IMR-90 (cell line): ENCODE measurements around the gene CIDEC. TPM values are rescaled to one million over a fixed set of nuclear protein-coding genes. Genes with fewer than 3 reads are reported as not detected.
A peak's percentile ranks its signal among the peaks of the same experiment; 100 is the strongest.
"Not testable (repeated sequence)": the region's sequence is repeated elsewhere in the genome, so short reads cannot be mapped to it uniquely, and the experiment has no call there.

Experiments
- ATAC-seq: fragments of 200-7000 bp; cut with Tn5 transposase; 2 replicates; pipeline ENCODE4 v1.9.1; 2020; ENCODE audit warnings: low read depth, mild to moderate bottlenecking, moderate library complexity
- BruUV-seq: library from RNA; stranded (reverse); fragments of 400-500 nt; replicated peaks from 2 replicates; lab custom pipeline; 2021; lab: Mats Ljungman, UMichigan
- CTCF ChIA-PET: fragments of 300-600 bp; formaldehyde crosslinking; extraction: SDS; loops from one replicate; lab custom pipeline; 2021; ENCODE audit warnings: antibody characterized with exemption; lab: Yijun Ruan, JAX
- POLR2A ChIA-PET: fragments of 300-600 bp; sonication (Branson Sonifier 250); formaldehyde crosslinking; loops from one replicate; lab custom pipeline; 2022; ENCODE audit warnings: antibody characterized with exemption; ENCODE audit not compliant: unreplicated experiment; lab: Charles Lee
- DNase-seq: peaks from one replicate; pipeline ENCODE4 v3.0.0; 2013
- H2AFZ ChIP-seq: replicated peaks from 2 replicates; pipeline ENCODE3; 2013; ENCODE audit warnings: low read length, mild to moderate bottlenecking; ENCODE audit not compliant: poor library complexity
- H2AK5ac ChIP-seq: 2 replicates; pipeline ENCODE4 v1.6.1; 2013; ENCODE audit warnings: low read depth, low read length, inconsistent platforms
- H2AK9ac ChIP-seq: replicated peaks from 2 replicates; pipeline ENCODE3; 2013; ENCODE audit warnings: mild to moderate bottlenecking, low read depth, low read length, moderate library complexity; ENCODE audit not compliant: poor library complexity
- H2BK120ac ChIP-seq: 2 replicates; pipeline ENCODE4 v1.6.1; 2013; ENCODE audit warnings: low read depth, low read length, inconsistent platforms
- H2BK15ac ChIP-seq: 3 replicates; pipeline ENCODE4 v1.6.1; 2013; ENCODE audit warnings: low read depth, low read length, inconsistent platforms
- H2BK20ac ChIP-seq: 2 replicates; pipeline ENCODE4 v1.6.1; 2013; ENCODE audit warnings: low read depth, mild to moderate bottlenecking, inconsistent platforms, low read length, moderate library complexity
- H2BK5ac ChIP-seq: 2 replicates; pipeline ENCODE4 v1.6.1; 2013; ENCODE audit warnings: mild to moderate bottlenecking, low read depth, low read length, inconsistent platforms; ENCODE audit not compliant: poor library complexity, severe bottlenecking
- H3K14ac ChIP-seq: replicated peaks from 2 replicates; pipeline ENCODE4 v1.6.1; 2013; ENCODE audit warnings: low read depth, low read length, inconsistent platforms
- H3K18ac ChIP-seq: 2 replicates; pipeline ENCODE4 v1.6.1; 2013; ENCODE audit warnings: low read depth, low read length, control low read depth
- H3K23ac ChIP-seq: 2 replicates; pipeline ENCODE4 v1.6.1; 2013; ENCODE audit warnings: low read depth, low read length, inconsistent platforms
- H3K27ac ChIP-seq: 2 replicates; pipeline ENCODE4 v1.5.1; 2013; ENCODE audit warnings: mild to moderate bottlenecking, control low read depth, low read length; ENCODE audit not compliant: insufficient read depth
- H3K27me3 ChIP-seq: 2 replicates; pipeline ENCODE4 v1.6.1; 2013; ENCODE audit warnings: low read length; ENCODE audit not compliant: control insufficient read depth, insufficient read depth
- H3K36me3 ChIP-seq: 2 replicates; pipeline ENCODE4 v1.6.1; 2013; ENCODE audit warnings: low read length, mixed read lengths; ENCODE audit not compliant: control insufficient read depth, insufficient read depth
- H3K4ac ChIP-seq: 2 replicates; pipeline ENCODE4 v1.6.1; 2013; ENCODE audit warnings: low read depth, low read length, inconsistent platforms
- H3K4me1 ChIP-seq: 2 replicates; pipeline ENCODE4 v1.6.1; 2013; ENCODE audit warnings: low read length, mixed read lengths; ENCODE audit not compliant: control insufficient read depth, insufficient read depth
- H3K4me2 ChIP-seq: 2 replicates; pipeline ENCODE4 v1.6.1; 2013; ENCODE audit warnings: low read depth, mild to moderate bottlenecking, control low read depth, low read length, moderate library complexity
- H3K4me3 ChIP-seq: 2 replicates; pipeline ENCODE4 v1.5.1; 2013; ENCODE audit warnings: low read depth, mild to moderate bottlenecking, control low read depth, low read length, moderate library complexity; ENCODE audit not compliant: insufficient read depth
- H3K56ac ChIP-seq: 2 replicates; pipeline ENCODE4 v1.6.1; 2013; ENCODE audit warnings: low read length, inconsistent platforms; ENCODE audit not compliant: insufficient read depth; ENCODE audit errors: extremely low read depth
- H3K79me1 ChIP-seq, 2 experiments: 2 replicates each; pipeline ENCODE4 v1.6.1; 2013; ENCODE audit warnings: low read length in 2 of 2, inconsistent platforms in 1 of 2, low read depth in 1 of 2
- H3K9ac ChIP-seq: 2 replicates; pipeline ENCODE4 v1.6.1; 2013; ENCODE audit warnings: low read depth, low read length, control low read depth
- H3K9me1 ChIP-seq: 2 replicates; pipeline ENCODE4 v1.6.1; 2013; ENCODE audit warnings: low read length, inconsistent platforms; ENCODE audit not compliant: insufficient read depth
- H3K9me3 ChIP-seq: 2 replicates; pipeline ENCODE4 v1.6.1; 2013; ENCODE audit warnings: low read length; ENCODE audit not compliant: control insufficient read depth, insufficient read depth
- H4K20me1 ChIP-seq: 2 replicates; pipeline ENCODE4 v1.6.1; 2013; ENCODE audit warnings: low read length, inconsistent platforms; ENCODE audit not compliant: insufficient read depth
- H4K5ac ChIP-seq: 2 replicates; pipeline ENCODE4 v1.6.1; 2013; ENCODE audit warnings: mild to moderate bottlenecking, low read depth, low read length, control low read depth
- H4K8ac ChIP-seq, 2 experiments: 2 replicates each; pipeline ENCODE4 v1.6.1; 2013; ENCODE audit warnings: low read depth in 2 of 2, low read length in 2 of 2, control low read depth in 1 of 2, inconsistent platforms in 1 of 2
- H4K91ac ChIP-seq: 2 replicates; pipeline ENCODE4 v1.6.1; 2013; ENCODE audit warnings: low read depth, low read length, inconsistent platforms; ENCODE audit not compliant: insufficient read depth
- WGBS, 2 experiments: methylation state at CpG; one replicate each; pipeline versions ENCODE4 v1.1.5 to v1.1.7; 2013; ENCODE audit warnings: missing lambda C conversion rate in 2 of 2; ENCODE audit not compliant: insufficient read length in 1 of 2; ENCODE audit errors: extremely low coverage in 2 of 2; 5-methylcytosine and 5-hydroxymethylcytosine counted together
- dilution Hi-C: fragments of 300-500 bp; cut with HindIII; formaldehyde crosslinking; loops from one replicate; pipeline ENCODE4 v1.14.3; 2018; ENCODE audit warnings: low sequenced_read_pairs; ENCODE audit not compliant: unreplicated experiment
- in situ Hi-C: fragments of 300-500 bp; cut with MboI; formaldehyde crosslinking; loops from 3 replicates; pipeline ENCODE4 v1.14.3; 2019; ENCODE audit warnings: low sequenced_read_pairs, inconsistent platforms, mixed read lengths
- intact Hi-C: fragments of 100-400 bp; cut with micrococcal nuclease; formaldehyde crosslinking; loops from 2 replicates; pipeline ENCODE4 v1.10.0; 2022
- polyA plus RNA-seq, 3 experiments: library from polyadenylated mRNA; depleted of rRNA; stranded (reverse); fragments of >200 nt; gene quantifications; 2 replicates each; pipeline ENCODE4 v1.2.3, GENCODE V29; 2012; ENCODE audit warnings: low replicate concordance in 1 of 3
- total RNA-seq: library from RNA; depleted of rRNA; stranded (reverse); fragments of >200 nt; gene quantifications from 2 replicates; pipeline ENCODE4 v1.2.3, GENCODE V29; 2012

CIDEC gene
- total and polyA plus RNA-seq, 2 of the 4 experiments (the other 2 are of a cell fraction): 0.09 TPM; not detected in 1

DNA sequence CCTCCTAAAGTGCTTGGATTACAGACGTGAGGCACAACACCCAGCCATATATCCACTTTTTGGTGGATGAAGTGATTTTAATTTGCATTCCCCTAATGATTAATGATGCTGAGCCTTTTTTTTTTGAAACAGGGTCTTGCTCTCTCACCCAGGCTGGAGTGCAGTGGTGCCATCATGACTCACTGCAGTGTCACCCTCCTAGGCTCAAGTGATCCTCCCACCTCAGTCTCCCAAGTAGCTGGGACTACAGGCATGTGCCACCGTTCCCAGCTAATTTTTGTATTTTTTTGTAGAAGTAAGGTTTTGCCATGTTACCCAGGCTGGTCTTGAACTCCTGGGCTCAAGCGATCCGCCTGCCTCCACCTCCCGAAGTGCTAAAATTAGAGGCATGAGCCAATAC lies 8.0 kb downstream of the CIDEC start:
- CTCF ChIA-PET: interaction anchor here (0.7 kb wide), 1 partner anchor 62 kb away, joined by 3 read pairs; the partner anchor contains the start of gene CRELD1
- Histone ChIP-seq H2BK20ac (peak overlapping the region; percentile 65; the same call in 1 of the 2 replicates), H3K4ac (peak overlapping the region; percentile 25), H4K8ac (peak overlapping the region in 1 of 2 experiments; percentile 40; a peak in 1 of 4 replicates), H3K18ac (peak overlapping the region; percentile 41; the same call in 1 of the 2 replicates), H3K14ac (peak overlapping the region; percentile 53; the same call in 1 of the 2 replicates), H4K91ac (peak overlapping the region; percentile 79; the same call in 1 of the 2 replicates), H2BK15ac (0 out of 3 replicates have a peak overlapping the region, but pooled peaks have one; percentile 31), H2AK5ac (peak overlapping the region; percentile 27; the same call in 1 of the 2 replicates), H2BK120ac (peak overlapping the region; percentile 67)
- H3K9ac ChIP-seq, H2AFZ ChIP-seq, in situ Hi-C loops, H3K36me3 ChIP-seq, H3K27me3 ChIP-seq, H3K4me2 ChIP-seq, H3K56ac ChIP-seq, H3K23ac ChIP-seq, H3K4me3 ChIP-seq, H2BK5ac ChIP-seq, H3K9me1 ChIP-seq, H3K79me1 ChIP-seq, BruUV-seq, POLR2A ChIA-PET, H4K20me1 ChIP-seq, H3K9me3 ChIP-seq, ATAC-seq, dilution Hi-C loops, intact Hi-C loops, H3K27ac ChIP-seq, H4K5ac ChIP-seq, H2AK9ac ChIP-seq, H3K4me1 ChIP-seq, DNase-seq: not testable (repeated sequence)
- WGBS, 2 experiments: no CpG with 5 or more reads among the region's 5 CpGs
